Activated gamma-delta T cell (primary cell): ENCODE results near the gene GRIN2C.
A peak's percentile ranks its signal among the peaks of the same experiment; 100 is the strongest.
"Not testable (repeated sequence)": the region's sequence is repeated elsewhere in the genome, so short reads cannot be mapped to it uniquely, and the experiment has no call there.

Experiments used
- DNase-seq: peaks from one replicate; lab custom pipeline; 2025; lab: John Stamatoyannopoulos, UW

GRIN2C gene

DNA sequence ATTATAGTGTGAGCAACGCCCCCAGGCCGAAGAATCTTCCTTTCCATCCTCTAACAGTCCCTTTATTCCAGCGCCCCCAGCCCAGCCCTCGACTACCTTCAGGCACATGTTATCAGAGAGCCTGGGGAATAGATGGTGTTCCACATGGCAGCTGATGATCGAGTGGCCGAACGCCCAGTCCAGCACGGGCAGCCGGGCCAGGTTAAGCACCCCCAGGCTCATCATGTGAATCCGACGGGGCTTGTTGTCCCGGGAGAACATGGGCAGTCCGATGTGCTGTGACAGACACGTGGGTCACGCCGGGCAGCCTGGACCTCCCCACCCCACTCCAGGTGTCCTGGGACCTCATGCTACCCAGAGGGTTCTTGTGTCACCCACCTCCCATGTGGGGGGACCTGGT is 19.6 kb upstream of the GRIN2C start:
- no peak for DNase-seq

DNA sequence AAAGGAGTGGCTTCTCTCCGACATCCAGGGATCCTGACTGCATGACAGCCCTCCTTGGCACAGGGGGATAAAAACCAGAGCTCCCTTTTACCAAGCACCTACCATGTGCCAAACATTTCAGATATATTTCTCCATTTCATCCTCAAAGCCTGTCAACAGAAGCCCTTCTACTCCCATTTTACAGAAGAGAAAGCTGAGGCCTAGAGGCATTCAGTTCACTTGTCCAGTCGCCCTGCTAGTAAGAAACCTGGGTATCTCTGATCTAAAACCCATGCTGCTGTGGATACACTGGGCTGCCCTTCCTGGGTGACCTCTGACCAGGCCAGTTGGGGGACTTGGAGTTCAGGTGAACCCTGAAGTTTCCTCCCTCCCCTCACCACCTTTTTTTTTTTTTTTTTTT is 19.0 kb upstream of the GRIN2C start:
- no peak for DNase-seq

DNA sequence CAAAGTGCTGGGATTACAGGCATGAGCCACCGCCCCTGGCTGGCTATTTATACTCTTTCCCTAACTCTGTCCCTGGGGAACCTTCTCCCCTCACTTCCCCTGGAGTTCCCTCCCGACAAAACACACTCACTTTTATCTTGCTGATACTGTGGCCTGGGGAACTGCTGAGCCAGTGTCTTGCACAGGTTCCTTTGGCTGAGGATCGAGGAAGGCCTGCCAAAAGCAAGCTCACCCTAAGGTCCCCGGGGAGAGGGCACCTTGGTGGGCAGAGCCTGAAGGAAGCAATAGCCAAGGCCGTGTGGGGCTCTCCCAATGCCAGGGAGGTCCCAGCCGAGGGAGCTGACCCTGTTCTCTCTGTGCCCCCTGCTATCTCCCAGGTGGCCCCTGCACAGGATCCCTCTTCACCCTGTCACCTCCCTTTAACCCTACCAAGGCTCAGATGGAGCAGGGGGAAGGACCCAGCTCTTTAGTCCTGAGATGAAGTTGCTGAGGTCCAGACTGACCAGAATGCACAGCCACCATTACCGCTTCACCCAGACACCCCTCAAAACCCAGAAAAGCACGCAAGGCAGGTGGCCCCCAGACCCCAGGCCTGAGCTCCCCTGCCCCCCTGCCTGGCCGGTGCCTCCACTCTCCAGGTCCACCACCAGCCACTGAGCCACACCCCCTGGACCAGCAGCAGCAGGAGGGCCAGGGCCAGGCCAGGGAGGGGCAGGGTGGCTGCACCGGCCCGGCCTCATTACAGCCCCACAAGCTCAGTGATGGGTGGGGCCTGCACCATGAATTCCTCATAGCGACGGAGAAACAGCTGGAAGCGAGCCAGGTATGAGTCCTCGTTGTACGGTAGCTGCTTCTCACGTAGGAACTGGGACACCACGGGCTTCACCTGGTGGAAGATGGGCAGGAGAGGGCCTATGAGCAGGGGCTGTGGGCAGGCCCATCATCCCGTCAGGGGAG is 18.2 kb upstream of the GRIN2C start:
- DNase-seq: no peak

DNA sequence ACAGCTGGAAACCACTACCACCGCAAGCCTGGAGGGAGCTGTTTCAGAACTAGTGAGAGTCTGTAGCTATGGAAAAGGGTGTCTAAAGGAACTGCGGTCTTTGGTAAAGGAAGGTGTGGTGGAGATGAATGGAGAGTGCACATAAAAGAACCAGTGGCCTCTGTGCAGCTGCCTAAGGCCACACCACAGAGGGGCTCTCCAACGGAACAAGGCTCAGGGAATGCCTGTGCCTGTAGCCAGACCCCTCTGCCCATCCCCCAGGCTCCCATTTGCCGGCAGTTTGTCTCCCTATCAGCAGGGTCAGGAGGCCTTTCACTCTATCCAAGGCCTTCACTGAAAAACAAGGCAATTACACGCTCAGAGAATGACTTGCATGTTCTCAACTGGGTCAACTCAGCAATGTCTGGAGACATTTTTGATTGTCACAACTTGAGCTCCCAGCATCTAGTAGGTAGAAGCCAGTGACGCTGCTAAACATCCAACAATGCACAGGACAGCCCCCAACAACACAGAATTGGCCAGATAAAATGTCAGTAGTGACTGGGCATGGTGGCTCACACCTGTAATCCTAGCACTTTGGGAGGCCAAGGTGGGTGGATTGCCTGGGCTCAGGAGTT is 16.4 kb upstream of the GRIN2C start:
- no peak for DNase-seq

- DNase-seq: no peak
Measured at GRCh38 chr17:74875155-74875976, 15.7 kb upstream of the GRIN2C start.

DNA sequence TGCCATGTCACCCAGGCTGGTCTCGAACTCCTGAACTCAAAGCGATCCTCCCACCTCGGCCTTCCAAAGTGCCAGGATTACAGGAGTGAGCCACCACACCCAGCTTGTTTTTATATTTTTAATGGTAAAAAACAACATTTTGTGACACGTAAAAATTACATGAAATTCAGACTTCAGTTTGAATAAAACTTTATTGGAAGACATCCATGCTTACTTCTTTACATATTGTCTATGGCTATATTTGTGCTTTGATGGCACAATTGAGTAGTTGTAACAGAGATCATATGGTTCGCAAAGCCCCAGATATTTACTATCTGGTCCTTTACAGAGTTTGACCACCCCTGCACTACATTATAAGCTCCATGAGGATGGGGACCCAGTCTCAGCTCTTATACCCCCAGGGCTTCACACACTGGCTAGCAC is 14.9 kb upstream of the GRIN2C start:
- DNase-seq: no peak

DNA sequence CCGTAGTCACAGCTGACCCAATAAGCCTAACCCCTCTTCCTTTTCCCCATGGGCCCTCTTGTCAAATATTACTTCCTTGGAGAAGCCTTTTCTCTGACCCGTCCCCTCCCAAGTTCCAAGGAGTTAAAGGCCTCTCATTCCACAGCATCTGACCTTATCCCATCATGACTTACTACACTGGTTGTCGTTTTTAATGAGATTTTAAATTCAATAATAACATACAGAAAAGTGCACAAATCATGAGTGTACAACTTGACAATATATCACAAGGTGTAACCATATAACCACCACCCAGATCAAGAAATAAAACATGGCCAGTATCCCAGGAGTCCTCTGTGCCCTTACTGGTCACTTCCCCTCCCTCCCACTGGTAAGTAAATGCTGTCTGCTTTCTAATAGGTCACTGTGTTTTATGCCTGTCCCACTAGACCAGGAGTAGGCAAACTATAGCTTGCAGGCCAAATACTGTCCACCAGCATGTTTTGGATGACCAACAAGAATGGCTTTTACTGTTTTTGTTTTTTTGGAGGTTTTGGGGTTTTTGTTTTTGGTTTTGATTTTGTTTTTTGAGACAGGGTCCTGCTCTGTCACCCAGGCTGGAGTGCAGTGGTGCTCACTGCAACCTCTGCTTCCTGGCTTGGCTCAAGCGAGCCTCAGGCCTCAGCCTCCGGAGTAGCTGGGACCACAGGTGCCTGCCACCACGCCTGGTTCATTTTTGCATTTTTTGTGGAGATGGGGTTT is 14.4 kb upstream of the GRIN2C start:
- DNase-seq: no peak

- peak; percentile 93 for DNase-seq
Measured at GRCh38 chr17:74873037-74873873, 13.6 kb upstream of the GRIN2C start.

DNA sequence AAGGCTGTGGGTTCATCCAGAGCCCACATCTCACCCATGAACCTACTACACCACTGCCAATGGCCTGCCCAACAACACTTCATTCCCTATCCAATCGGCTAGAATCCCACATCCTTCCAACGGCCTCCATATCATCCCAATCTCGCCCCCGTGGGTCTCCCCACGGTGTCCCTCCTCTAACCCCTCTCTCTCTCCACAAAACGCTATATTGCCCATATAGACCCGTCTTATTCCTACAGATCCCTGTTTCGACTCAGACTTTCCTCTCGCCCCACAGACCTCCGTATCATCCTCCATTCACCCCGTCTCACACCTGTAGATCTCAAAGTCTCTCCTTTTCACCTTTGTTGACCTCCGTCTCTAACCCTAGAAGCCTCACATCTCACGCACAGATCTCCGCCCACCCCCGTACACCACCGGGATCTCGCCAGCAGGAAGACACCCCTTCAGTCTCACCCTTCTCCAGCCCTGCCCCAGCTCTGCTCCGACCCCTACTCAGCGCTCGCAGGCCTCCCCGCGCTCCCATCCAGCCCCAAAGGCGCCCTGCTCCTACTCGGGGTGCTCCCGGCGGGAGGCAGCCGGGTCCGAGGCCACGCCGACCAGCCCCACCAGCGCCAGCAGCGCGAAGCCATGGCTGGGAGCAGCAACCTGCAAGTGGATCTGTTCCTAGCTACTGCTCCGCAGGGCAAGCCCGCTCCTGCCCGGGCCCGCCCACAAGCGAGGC is 12.8 kb upstream of the GRIN2C start, which contains the start of gene FDXR:
Gene FDXR, minus strand, starts transcription at position 682 of the 724 bp plus-strand sequence. Its CDS starts 50 bp downstream, at position 632.
- no peak for DNase-seq

GRCh38 chr17:74871356-74872076 is 11.8 kb upstream of the GRIN2C start:
- DNase-seq: no peak

DNA sequence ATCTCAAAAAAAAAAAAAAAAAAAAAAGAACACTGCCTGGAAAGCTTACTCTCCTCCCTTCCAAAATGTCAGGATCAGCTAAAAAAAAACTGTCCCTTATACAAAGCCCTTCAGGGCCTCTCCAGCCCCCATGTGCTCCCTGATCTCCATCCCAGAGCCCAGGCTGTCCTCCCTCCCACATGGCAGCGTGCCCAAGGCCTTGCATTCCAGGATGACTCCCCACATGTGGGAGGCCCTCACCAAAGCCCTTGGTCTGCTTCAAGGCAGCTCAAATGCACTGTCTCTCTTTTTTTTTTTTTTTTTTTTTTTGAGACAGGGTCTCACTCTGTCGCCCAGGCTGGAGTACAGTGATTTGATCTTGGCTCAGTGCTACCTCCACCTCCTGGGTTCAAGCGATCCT is 10.8 kb upstream of the GRIN2C start:
- DNase-seq: no peak

DNA sequence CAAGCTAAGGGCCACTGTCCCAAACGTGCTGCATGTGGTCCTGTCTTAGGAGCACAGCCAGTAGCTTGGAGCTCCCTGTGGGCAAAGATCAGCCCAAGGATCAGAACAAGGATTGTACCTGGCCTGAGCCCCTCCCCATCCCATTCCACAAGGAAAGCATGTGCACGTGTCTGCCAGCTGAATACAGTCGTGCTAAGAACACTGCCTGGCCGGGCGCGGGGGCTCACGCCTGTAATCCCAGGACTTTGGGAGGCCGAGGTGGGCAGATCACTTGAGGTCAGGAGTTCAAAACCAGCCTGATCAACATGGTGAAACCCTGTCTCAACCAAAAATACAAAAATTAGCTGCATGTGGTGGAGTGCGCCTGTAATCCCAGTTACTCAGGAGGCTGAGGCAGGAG is 10.3 kb upstream of the GRIN2C start:
- DNase-seq: not testable (repeated sequence)

DNA sequence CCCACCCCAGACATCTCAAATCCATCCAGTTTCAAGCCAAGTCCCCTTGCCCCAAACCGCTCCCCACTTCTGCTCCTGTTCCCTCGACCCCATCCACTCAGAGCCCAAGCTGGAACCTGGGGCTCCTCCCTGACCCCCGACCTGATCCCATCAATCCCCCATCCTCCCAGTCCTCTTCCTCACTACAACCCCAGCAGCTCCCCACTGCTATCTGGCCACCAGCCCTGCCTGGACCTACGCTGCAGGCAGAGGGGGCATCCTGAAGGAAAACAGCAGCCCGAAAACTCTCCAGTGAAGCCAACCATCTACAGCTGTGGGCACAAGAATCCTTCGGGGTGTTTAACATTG is 9.2 kb upstream of the GRIN2C start:
- no peak for DNase-seq

- no peak for DNase-seq
Measured at GRCh38 chr17:74868251-74868907, 8.7 kb upstream of the GRIN2C start.

GRCh38 chr17:74866198-74866835 is 6.6 kb upstream of the GRIN2C start:
- no peak for DNase-seq

DNA sequence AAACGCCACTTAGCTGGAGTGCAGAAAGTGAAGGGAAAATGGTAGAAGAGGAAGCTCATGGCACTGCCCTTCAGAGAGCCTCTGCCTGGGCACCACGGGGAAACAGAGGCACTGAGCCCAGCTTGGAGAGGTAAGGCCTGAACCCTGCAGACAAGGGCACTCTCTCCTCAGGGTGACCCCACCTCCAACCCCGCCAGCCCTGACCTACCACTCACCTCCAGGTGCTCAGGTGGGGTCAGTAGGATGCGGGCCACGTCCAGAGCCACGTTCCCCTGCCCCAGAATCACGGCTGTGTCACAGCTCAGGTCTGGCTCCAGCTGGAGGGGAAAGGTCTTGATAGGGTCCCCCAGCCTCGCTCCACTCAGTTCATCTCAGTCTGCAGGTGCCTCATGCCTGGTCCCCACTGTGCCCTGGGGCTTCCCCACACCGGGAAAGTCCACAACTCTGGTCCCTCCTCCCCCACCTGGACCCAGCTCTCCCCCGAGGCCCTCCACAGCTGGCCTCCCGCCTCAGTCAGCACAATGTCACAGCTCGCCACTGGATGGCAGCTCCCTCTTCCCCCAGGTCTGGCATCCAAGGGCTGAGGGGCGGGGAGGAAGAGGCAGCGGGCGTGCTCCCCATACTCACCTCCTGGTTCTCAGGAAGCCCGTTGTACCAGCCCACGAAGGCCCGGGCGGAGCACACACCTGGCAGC is 6.0 kb upstream of the GRIN2C start:
- no peak for DNase-seq

DNA sequence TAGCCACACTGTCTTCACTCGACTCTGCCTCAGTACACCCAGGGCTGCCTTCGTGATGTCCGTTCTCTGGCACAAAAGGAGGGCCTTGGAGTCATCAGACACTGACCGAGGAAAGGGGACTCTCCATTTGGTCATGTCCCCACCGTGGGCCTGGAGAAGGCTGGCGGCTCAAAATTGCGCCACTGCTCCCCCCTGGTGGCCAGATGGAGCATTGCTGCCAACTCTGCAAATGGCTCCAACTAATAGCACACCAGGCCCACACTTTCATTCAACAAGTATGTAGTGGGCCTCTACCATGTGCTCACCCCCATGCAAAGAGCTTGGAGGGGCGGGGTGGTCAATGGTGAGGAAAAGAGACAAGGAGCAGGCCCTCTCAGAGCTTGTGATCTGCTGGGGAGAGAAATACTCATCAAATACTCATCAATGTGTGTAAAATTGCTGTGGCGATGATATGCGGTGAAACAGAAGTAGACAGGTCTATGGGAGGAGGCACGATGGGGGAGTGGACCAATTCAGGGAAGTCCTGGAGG is 5.2 kb upstream of the GRIN2C start:
- no peak for DNase-seq
